NCI-H2107 (cell line): ENCODE results near the gene APMAP.
A peak's percentile ranks its signal among the peaks of the same experiment; 100 is the strongest.

Source experiments
- DNase-seq: peaks from one replicate; lab custom pipeline; 2025; lab: John Stamatoyannopoulos, UW

Gene APMAP

GRCh38 chr20:25024171-25024570 lies 31.6 kb upstream of the APMAP start:
- no peak for DNase-seq

DNA sequence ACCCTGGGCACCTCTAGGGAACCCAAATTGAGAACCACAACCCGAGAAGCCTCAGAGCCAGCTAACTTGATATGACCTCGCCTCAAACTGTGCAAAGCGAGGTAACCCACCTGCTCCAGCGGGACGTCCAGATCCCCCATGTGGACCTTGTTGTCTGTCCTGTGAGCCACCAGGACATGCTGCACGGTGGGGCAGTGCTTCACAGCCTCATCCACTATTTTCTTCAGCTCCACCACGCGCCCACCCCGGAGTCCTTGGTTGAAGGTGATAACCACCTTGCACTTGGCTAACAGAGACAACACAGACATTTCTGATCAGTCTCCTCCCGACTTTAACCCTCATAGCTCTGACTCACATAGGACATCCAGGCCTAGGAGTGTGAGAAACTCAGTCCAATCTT lies 30.8 kb upstream of the APMAP start:
- no peak for DNase-seq

GRCh38 chr20:25022680-25023079 lies 30.1 kb upstream of the APMAP start:
- no peak for DNase-seq

DNA sequence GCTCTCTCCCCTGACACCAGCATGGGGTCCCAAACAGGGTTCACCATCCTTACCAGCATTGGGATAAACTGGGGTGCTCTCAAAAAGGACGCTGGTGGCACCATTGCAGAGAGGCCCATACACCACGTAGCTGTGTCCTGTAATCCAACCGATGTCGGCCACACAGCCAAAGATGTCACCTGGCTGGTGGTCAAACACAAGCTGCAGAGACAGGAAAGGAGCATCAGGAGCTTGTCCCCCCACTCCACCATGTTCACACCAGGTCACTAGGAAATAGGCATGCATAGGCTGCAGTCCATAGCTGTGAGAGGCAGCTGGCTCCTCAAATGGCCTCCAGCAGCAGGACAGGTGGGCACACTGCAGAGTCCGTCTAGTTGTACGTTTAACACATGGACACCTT lies 28.8 kb upstream of the APMAP start:
- DNase-seq: no peak

DNA sequence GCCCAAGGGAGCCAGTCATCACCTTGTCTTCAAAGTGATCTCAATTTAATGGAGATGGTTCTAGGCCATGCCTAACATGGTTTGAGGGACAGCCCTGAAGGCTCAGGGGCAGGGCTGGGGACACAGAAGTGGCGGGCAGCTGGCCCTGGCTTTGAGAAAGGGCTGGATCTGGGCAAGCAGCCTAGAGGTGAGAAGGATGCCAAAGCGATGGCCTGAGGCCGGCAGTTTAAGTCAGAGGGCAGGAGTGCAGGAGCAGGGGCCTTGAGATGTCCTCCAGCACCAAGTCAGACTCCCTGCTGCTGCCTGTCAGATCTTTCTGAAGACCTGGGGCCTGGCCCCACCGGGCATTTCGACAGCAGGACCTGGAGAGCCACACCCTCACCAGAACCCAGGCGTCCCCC lies 28.4 kb upstream of the APMAP start:
- no peak for DNase-seq

- DNase-seq: no peak
These were observed 27.8 kb upstream of the APMAP start for GRCh38 chr20:25020345-25020744.

DNA sequence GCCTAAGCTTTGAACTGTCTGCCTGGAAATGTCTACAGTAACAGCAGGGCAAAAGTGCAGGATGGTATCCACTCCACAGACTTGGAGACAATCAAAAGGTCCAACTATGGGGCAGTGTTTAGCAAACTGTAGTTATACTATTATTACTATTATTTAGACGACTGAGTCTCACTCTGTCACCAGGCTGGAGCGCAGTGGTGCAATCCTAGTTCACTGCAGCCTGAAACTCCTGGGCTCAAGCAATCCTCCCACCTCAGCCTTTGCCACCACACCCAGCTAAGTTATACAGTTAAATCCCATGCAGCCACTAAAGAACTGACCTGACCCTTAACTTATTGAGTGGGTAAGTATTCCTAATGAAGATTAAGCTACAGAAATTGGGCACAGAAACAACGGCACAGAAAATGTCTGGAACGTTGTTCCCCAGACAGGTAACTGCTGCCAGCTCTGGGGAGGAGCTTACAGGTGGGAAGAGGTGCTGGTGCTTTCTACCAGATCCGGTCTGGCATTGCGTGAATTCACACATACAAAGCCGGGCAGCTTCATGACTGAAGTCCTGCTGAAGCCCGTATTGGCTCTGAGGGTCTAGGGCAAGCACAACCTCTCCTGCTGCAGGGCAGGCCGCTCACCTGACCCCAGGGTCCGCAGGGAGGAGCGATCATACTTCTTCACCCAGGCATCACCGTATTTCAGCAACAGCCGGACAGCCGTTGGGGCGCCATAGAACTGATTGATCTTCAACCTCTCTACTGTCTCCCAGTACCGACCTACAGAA lies 27.0 kb upstream of the APMAP start:
- DNase-seq: no peak

- DNase-seq: no peak
These were observed 26.3 kb upstream of the APMAP start for GRCh38 chr20:25018841-25019240.

DNA sequence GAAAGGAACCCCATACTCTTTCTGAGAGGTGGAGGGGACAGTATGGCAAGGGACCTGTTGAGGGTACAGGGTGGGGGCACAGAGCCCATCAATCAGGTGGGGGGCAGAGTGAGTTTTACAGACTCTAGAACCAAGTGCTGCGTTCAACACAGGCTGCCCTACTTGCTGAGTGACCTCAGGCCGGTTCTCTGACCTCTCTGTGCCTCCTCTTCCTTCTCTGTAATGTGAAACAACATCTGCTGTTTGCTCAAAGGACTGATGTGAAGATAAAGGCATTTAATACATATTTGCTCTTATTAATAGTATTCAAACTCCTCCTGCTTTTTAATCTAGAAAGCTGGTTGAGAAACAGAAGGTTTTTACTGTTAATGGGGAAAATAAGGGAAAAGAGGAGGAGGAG lies 25.9 kb upstream of the APMAP start:
- DNase-seq: no peak

DNA sequence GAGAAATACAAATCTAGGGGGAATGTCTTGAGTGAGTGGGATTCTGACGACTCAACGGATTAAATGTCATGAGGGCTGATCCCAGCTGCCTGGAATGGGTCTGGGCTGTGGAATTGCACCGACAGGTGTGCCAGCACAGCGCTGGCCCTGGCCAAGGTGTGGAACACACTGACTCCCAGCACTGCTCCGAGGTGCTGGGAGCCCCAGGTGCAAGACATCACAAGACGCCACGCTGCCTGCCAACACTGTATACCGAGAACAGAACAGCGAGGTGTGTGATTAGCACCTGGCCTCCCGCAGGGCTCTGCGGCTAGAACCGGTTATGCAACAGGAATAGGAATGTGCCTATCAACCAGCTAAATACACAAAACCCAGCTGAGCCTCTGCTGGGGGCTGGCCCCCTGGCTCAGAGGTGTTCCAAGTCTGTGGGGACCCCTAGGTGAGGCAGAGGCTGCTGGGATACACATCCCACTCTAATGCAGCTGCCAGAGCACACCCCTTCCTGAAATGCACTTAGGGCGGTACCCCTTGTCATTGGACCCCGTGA lies 24.8 kb upstream of the APMAP start:
- peak; percentile 49 for DNase-seq

GRCh38 chr20:25016471-25016870 lies 23.9 kb upstream of the APMAP start:
- DNase-seq: no peak

DNA sequence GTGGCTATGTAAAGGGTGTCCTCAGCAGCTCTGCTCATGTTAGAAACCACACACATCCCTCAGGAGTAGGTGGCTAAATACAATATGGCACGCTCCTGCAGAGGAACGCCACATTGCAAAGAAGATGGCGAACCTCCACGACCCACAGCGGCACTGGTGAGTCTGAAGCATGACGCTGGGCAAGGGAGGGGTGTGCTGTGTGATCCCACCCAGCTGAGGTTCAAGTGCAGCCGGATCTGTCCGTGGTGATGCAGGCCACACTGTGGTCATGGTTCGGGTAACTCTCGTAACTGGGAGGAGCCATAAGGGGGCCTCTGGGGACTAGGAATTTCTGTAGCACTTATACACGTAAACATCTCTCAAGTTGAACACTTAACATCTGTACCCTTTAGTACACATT lies 23.4 kb upstream of the APMAP start:
- DNase-seq: no peak

- no peak for DNase-seq
These were observed 22.3 kb upstream of the APMAP start for GRCh38 chr20:25014816-25015215.

DNA sequence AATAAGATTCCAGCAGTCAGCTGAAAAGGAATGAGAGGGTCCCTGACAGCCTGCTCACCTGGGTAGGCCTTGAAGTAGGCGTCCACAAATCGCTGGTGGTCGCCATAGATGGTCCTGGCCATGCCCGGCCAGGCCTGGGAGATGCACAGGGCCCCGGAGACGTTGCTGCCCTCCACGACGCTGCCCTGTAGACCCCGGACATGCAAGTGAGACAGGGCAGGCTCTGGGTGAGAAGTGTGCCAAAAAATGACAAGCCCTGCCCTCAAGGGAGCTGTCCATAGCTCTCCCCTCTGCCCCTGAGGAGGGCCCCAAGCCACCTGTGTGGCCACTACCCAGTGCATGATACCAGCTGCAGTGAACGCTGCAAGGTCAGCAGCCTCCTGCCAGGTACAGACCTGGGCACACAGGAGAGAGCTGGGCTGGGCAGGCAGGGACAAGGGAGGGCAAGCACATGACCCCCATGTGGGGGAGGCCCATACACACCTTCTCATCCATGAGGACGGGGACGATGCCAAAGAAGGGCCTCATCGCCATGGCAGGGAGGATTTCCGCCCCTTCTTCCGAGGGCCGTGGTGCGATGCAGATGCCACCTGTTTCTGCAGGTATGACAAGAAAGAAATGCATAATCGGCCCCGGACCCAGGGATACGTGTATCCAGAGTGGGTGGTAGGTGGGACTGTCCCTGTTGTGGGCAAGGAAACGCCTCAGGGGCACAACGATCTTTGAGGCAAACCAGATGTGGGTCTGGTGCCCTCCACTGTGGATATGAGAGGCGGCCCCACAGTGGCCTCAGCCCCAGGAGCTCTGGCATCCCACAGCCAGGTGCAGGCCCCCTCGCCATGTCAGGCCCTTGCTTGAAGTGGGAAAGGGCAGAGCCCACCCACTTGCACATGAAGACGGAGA lies 21.2 kb upstream of the APMAP start:
- no peak for DNase-seq

DNA sequence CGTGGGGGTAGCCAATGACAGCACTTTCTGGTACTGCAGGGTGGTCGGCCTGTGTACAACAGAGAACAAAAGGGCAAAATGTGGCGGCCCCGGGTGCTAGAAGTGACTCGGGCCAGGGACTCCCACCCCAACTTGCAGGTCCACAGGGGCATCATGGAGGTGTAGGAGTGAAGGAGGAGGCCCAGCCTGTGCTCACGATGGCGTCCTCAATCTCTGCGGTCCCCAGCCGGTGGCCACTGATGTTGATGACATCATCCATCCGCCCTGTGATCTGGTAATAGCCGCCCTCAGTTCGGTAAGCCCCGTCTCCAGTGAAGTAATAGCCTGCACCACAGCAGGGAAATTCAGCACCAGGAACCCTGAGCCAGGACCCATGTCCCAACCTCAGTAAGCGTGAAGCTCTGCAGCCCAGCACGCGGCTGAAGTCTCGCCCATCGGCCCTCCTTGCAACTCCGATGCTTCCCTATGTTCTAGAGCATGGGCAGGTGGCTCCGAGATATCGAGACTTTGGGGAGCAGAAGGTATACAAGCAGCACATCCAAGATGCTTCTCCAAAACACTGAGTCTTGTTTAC lies 20.2 kb upstream of the APMAP start:
- DNase-seq: no peak

DNA sequence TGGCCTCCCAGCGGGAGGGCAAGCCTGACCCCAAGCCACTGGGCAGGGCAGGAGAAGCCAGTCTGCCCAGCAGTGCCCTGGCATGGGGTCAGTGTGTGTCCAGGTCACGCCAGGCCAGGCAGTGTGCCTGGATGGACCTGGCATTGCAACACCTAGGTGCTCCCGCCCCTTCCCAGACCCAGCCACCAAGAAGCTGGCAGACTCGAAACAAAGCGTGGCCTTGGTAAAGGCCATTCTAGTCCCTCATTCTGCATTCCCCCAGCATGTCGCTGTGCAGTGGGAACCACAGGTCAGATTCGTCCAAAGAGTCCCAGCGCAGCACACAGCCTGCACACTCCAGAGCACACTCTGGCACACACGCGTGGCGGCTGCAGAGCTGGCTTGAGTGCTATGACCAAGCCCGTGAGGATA lies 19.3 kb upstream of the APMAP start:
- no peak for DNase-seq

GRCh38 chr20:25011261-25011660 lies 18.7 kb upstream of the APMAP start:
- no peak for DNase-seq

GRCh38 chr20:25009218-25010145 lies 16.9 kb upstream of the APMAP start:
- DNase-seq: no peak

- DNase-seq: no peak
These were observed 16.1 kb upstream of the APMAP start for GRCh38 chr20:25008388-25009217.

DNA sequence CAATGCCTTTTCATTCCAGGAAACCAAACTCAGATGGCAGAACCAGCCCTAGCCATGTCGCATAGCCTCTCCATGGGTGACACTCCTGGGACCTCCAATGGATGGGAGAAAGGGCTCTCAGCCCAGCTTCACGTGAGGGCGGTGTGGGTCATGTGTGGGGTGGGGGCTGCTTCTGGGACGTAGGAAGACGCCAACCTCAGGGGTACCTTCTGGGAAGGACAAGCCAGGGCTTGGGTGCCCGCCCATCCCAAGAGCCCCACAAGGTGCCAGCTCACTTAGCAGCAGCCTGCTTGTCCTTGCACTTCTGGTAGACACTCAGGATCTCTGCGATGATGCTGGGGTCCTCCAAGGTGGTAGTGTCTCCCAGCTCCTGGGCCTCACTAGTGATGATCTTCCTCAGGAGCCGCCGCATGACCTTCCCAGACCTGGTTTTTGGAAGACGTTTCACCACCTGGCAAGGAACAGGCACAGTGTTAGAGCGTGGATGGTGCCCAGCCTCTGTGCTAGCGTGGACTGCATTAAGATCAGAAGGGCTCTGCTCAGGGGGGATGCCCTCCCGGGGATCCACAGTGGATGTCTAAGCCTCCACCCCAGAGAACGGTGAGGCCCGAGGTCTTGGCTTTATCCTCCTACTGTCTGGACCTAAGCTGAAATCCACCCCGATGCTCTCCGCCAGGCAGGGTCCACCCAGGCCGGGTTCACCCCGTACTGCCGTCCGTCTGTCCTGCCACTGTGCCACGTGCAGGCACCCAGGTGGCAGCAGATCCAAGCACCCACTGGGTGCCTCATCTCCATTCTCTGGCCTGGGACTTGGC lies 15.1 kb upstream of the APMAP start:
- DNase-seq: no peak
